ENCODE results near the gene TCEAL9. TPM values are rescaled to one million over a fixed set of nuclear protein-coding genes. Genes with fewer than 3 reads are reported as not detected.

TCEAL9 gene
- total and polyA plus RNA-seq, 2 donors (not counting 3 experiments of a cell fraction or from before 2014, with no cell fraction given): 61.7 to 98.3 TPM

DNA sequence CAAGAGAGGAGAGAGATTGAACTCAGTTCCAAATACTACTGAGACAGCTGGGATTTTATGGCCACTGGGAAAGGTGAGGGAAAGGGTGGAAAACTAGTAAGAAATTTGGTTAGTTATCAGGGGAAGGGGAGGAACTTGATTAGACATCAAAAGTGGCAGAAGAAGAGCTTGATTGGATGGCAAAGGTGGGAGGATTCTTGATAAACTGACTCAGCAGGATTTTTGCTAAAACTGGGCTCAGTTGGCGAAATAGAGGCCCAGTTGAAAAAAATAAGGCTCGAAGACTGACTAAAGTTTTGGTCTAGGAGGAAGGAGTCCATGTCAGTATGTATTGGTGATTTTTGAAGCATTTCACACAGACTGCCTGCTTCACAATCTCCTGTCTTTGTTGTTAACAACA lies 30.0 kb downstream of the TCEAL9 start:
- Histone ChIP-seq H3K36me3 (ENCODE audit: control insufficient read depth in 2 of 2, extremely low read depth in 1 of 2, insufficient read depth in 2 of 2, low read length in 2 of 2) (no peaks in the 10 kb centered on the region), H4K20me1 (replicated peaks; ENCODE audit: control insufficient read depth, extremely low read depth, insufficient read depth, low read length) (no peaks in the 10 kb centered on the region), H3K27ac (ENCODE audit: insufficient read depth, low read depth, low read length) (no peak overlapping the region), H3K4me3 (replicated peaks in 1 of 3; ENCODE audit: insufficient read depth in 1 of 3, low read depth in 1 of 3, low read length in 3 of 3) (no peak overlapping the region), H3K9ac (replicated peaks; ENCODE audit: extremely low read depth, insufficient read depth, low read length) (no peak overlapping the region), H2AFZ (ENCODE audit: low read depth, low read length) (no peak overlapping the region), H3K9me3 (replicated peaks; ENCODE audit: control insufficient read depth, insufficient read depth, low read length) (no peaks in the 10 kb centered on the region), H3K4me1 (ENCODE audit: control insufficient read depth, extremely low read depth, insufficient read depth, low read length) (no peaks in the 10 kb centered on the region), H3K9me1 (replicated peaks; ENCODE audit: control insufficient read depth, extremely low read depth, insufficient read depth, low read length) (no peaks in the 10 kb centered on the region), H3K27me3 (ENCODE audit: control insufficient read depth in 2 of 2, insufficient read depth in 2 of 2, low read length in 2 of 2) (no peaks in the 10 kb centered on the region), H3K79me2 (ENCODE audit: control insufficient read depth, insufficient read depth, low read length) (no peaks in the 10 kb centered on the region), H3K4me2 (ENCODE audit: insufficient read depth, low read length) (no peak overlapping the region)
- dilution Hi-C loops (cut with MboI; ENCODE audit: extremely low pct_ligation_motif_present, low sequenced_read_pairs): no loop called here
- POLR2A ChIA-PET: no interaction called here
- no peak for FAIRE-seq
- DNase-seq (ENCODE audit: low read depth, low spot score): no peak
- intact Hi-C loops (cut with micrococcal nuclease): no loop called here
- CTCF ChIA-PET: no interaction called here
- TF ChIP-seq EZH2 (IDR thresholded peaks at IDR 0.05; ENCODE audit: borderline replicate concordance, low read depth, low read length, severe bottlenecking): no peak
- TF ChIP-seq JUN (IDR thresholded peaks at IDR 0.05; ENCODE audit: borderline replicate concordance, insufficient read depth, insufficient read length, low read depth): no peak
- TF ChIP-seq, protein P1, sequence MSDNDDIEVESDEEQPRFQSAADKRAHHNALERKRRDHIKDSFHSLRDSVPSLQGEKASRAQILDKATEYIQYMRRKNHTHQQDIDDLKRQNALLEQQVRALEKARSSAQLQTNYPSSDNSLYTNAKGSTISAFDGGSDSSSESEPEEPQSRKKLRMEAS (IDR thresholded peaks at IDR 0.05; ENCODE audit: insufficient read depth, insufficient read length): no peak
- no peak for TF ChIP-seq MYC (IDR thresholded peaks at IDR 0.05; ENCODE audit: low read depth, low read length)
- BruUV-seq (replicated peaks): no TSS peak

DNA sequence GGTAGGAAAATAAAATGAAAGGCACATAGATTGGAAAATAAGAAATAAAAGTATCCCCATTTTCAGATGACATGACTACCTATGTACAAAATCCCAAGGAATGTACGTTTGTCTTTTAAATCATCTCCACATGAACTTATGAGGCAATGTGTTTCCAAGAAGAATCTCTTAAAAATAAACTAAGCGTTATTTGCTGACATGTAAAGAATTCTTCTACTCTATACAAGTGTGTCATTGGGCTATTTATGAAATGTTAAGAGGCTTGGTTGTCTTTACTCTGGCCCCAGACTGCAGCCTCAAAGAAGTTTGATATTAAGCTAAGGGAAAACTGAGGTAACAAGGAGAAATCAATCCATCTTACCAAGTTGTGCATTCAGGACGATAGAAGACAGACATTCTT lies 37.2 kb downstream of the TCEAL9 start:
- Histone ChIP-seq H3K4me3 (replicated peaks in 1 of 3; ENCODE audit: insufficient read depth in 1 of 3, low read depth in 1 of 3, low read length in 3 of 3) (no peak overlapping the region), H3K9me1 (replicated peaks; ENCODE audit: control insufficient read depth, extremely low read depth, insufficient read depth, low read length) (no peaks in the 10 kb centered on the region), H3K9me3 (replicated peaks; ENCODE audit: control insufficient read depth, insufficient read depth, low read length) (no peaks in the 10 kb centered on the region), H2AFZ (ENCODE audit: low read depth, low read length) (no peak overlapping the region), H3K4me1 (ENCODE audit: control insufficient read depth, extremely low read depth, insufficient read depth, low read length) (peaks cover 21% of the 10 kb centered on the region), H3K9ac (replicated peaks; ENCODE audit: extremely low read depth, insufficient read depth, low read length) (no peak overlapping the region), H3K79me2 (ENCODE audit: control insufficient read depth, insufficient read depth, low read length) (no peaks in the 10 kb centered on the region), H3K36me3 (ENCODE audit: control insufficient read depth in 2 of 2, extremely low read depth in 1 of 2, insufficient read depth in 2 of 2, low read length in 2 of 2) (no peaks in the 10 kb centered on the region), H3K4me2 (ENCODE audit: insufficient read depth, low read length) (no peak overlapping the region), H3K27me3 (ENCODE audit: control insufficient read depth in 2 of 2, insufficient read depth in 2 of 2, low read length in 2 of 2) (no peaks in the 10 kb centered on the region), H4K20me1 (replicated peaks; ENCODE audit: control insufficient read depth, extremely low read depth, insufficient read depth, low read length) (no peaks in the 10 kb centered on the region), H3K27ac (ENCODE audit: insufficient read depth, low read depth, low read length) (no peak overlapping the region)
- no TSS peak for BruUV-seq (replicated peaks)
- no peak for DNase-seq (ENCODE audit: low read depth, low spot score)
- intact Hi-C loops (cut with micrococcal nuclease): no loop called here
- FAIRE-seq: no peak
- dilution Hi-C loops (cut with MboI; ENCODE audit: extremely low pct_ligation_motif_present, low sequenced_read_pairs): no loop called here
- POLR2A ChIA-PET: no interaction called here
- CTCF ChIA-PET: no interaction called here
- TF ChIP-seq POLR2AphosphoS5 (IDR thresholded peaks at IDR 0.05; ENCODE audit: insufficient read depth, low read depth, low read length) (no peak), FOS (IDR thresholded peaks at IDR 0.05; ENCODE audit: borderline replicate concordance, insufficient read depth, low read length) (no peak), POLR2A (IDR thresholded peaks at IDR 0.05; ENCODE audit: low read depth, low read length) (no peak), JUN (IDR thresholded peaks at IDR 0.05; ENCODE audit: borderline replicate concordance, insufficient read depth, insufficient read length, low read depth) (no peak), MYC (IDR thresholded peaks at IDR 0.05; ENCODE audit: low read depth, low read length) (no peak), GATA2 (IDR thresholded peaks at IDR 0.05; ENCODE audit: insufficient read depth, insufficient read length, low read depth, low read length) (no peak), EZH2 (IDR thresholded peaks at IDR 0.05; ENCODE audit: borderline replicate concordance, low read depth, low read length, severe bottlenecking) (no peak)
- TF ChIP-seq, protein P1 (IDR thresholded peaks at IDR 0.05; ENCODE audit: insufficient read depth, insufficient read length): no peak
- TF ChIP-seq, protein P2, sequence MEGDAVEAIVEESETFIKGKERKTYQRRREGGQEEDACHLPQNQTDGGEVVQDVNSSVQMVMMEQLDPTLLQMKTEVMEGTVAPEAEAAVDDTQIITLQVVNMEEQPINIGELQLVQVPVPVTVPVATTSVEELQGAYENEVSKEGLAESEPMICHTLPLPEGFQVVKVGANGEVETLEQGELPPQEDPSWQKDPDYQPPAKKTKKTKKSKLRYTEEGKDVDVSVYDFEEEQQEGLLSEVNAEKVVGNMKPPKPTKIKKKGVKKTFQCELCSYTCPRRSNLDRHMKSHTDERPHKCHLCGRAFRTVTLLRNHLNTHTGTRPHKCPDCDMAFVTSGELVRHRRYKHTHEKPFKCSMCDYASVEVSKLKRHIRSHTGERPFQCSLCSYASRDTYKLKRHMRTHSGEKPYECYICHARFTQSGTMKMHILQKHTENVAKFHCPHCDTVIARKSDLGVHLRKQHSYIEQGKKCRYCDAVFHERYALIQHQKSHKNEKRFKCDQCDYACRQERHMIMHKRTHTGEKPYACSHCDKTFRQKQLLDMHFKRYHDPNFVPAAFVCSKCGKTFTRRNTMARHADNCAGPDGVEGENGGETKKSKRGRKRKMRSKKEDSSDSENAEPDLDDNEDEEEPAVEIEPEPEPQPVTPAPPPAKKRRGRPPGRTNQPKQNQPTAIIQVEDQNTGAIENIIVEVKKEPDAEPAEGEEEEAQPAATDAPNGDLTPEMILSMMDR (IDR thresholded peaks at IDR 0.05; ENCODE audit: extremely low read depth in 1 of 2, insufficient read depth in 1 of 2, low read depth in 1 of 2, low read length in 2 of 2): no peak

Measured in endothelial cell of umbilical vein (primary cell).